Gastrocnemius medialis (tissue), 4 donors: ENCODE data around the gene SYCP2.

Source experiments
- CTCF ChIP-seq, 5 experiments: fragments of 450-650 bp in 3 of 5; fragments of 200-600 bp in 2 of 5; sonication (generic) in 2 of 5; IDR thresholded peaks in 4 of 5; conservative IDR thresholded peaks in 1 of 5; 1 replicate in 4 of 5; 2 replicates in 1 of 5; pipeline ENCODE4 v1.5.1; 2016 to 2019; ENCODE audit warnings: antibody characterized with exemption in 5 of 5, mild to moderate bottlenecking in 3 of 5, moderate library complexity in 3 of 5
- POLR2A ChIP-seq, 2 donors: fragments of 450-650 bp; IDR thresholded peaks; one replicate each; pipeline ENCODE4 v1.6.1; 2017; ENCODE audit warnings: antibody characterized with exemption in 2 of 2, mild to moderate bottlenecking in 2 of 2, moderate library complexity in 2 of 2

GRCh38 chr20:59958123-59958522 lies 24.7 kb upstream of the SYCP2 start, which contains the start of gene CDH26:
- no peak for TF ChIP-seq POLR2A (IDR thresholded peaks at IDR 0.05)
- no peak for TF ChIP-seq CTCF (IDR thresholded peaks at IDR 0.05 in 4 of 5, conservative IDR thresholded peaks at IDR 0.05 in 1 of 5)
